Kidney epithelial cell (primary cell): ENCODE measurements around the gene TMEM139. TPM values are rescaled to one million over a fixed set of nuclear protein-coding genes. Genes with fewer than 3 reads are reported as not detected.

Experiments used
- DNase-seq: peaks from one replicate; pipeline ENCODE4 v3.0.0-alpha.2; 2010; ENCODE audit warnings: low read depth
- H3K27me3 ChIP-seq: 2 replicates; pipeline ENCODE4 v1.6.0; 2011; ENCODE audit warnings: low read length; ENCODE audit not compliant: control insufficient read depth, insufficient read depth
- H3K36me3 ChIP-seq: 2 replicates; pipeline ENCODE4 v1.5.1; 2011; ENCODE audit warnings: low read length; ENCODE audit not compliant: control insufficient read depth, insufficient read depth
- H3K4me3 ChIP-seq: 2 replicates; pipeline ENCODE4 v1.5.1; 2011; ENCODE audit warnings: low read depth, mild to moderate bottlenecking, control low read depth, low read length
- total RNA-seq: library from RNA; depleted of rRNA; stranded (reverse); fragments of >200 nt; gene quantifications from 2 replicates; pipeline ENCODE4 v1.2.3, GENCODE V29; 2015
- TF ChIP-seq, protein P1 (sequence below): IDR thresholded peaks from 2 replicates; pipeline ENCODE4 v1.5.1; 2011; ENCODE audit warnings: mild to moderate bottlenecking, moderate library complexity, low read length, control low read depth, inconsistent platforms; ENCODE audit not compliant: insufficient read depth, poor library complexity, severe bottlenecking

Gene TMEM139
- total RNA-seq, 1 donor from 2014 or later: 11.9 TPM

DNA sequence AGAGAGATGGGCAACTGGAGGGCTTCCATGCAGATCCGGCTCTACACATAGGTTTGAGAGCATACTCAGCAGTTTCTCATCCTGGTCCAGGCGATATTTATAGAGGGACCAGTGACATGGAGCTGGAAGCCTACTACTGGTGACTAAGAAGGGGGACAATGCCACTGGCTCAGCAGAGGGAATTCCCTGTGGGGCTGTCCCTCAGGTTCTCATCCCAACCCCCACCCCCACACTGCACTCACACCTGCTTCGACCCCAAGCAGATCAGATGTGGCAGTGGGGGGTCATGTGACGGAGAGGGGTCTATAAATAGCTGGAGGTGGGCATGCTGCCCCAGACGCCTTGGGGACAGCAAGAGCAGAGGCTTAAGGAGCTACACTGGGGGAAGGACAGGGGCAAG is 31.0 kb downstream of the TMEM139 start, which contains the start of gene CLCN1:
CLCN1 (plus strand) TSS at position 336 of the 400 bp plus-strand sequence. CDS start 102 bp downstream, outside the sequence.
- H3K36me3 ChIP-seq: no peaks in the 10 kb centered on the region
- TF ChIP-seq, protein P1, sequence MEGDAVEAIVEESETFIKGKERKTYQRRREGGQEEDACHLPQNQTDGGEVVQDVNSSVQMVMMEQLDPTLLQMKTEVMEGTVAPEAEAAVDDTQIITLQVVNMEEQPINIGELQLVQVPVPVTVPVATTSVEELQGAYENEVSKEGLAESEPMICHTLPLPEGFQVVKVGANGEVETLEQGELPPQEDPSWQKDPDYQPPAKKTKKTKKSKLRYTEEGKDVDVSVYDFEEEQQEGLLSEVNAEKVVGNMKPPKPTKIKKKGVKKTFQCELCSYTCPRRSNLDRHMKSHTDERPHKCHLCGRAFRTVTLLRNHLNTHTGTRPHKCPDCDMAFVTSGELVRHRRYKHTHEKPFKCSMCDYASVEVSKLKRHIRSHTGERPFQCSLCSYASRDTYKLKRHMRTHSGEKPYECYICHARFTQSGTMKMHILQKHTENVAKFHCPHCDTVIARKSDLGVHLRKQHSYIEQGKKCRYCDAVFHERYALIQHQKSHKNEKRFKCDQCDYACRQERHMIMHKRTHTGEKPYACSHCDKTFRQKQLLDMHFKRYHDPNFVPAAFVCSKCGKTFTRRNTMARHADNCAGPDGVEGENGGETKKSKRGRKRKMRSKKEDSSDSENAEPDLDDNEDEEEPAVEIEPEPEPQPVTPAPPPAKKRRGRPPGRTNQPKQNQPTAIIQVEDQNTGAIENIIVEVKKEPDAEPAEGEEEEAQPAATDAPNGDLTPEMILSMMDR: no peak
- DNase-seq: no peak
- H3K27me3 ChIP-seq: no peaks in the 10 kb centered on the region
- no peak within 1 kb of the TSS for H3K4me3 ChIP-seq

DNA sequence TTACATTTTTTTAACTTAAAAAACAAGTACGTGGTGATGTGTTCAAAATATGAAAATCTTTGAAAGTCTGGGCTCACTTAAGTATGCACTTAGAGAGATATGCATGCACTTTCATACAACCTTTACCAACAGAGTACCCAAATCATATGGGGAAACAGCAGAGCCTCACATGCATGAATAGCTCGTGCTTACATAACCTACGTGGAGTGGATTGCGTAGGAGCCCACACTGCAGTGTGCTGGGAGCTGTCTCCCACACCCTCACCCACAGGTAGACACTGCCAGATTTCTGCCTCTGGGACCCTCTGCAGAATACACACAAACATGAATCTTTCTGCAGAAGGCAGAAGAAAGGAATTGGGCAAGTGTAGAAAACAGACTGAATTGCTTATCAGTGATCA is 31.7 kb downstream of the TMEM139 start:
- DNase-seq: no peak
- H3K4me3 ChIP-seq: no peak overlapping the region
- H3K36me3 ChIP-seq: no peaks in the 10 kb centered on the region
- H3K27me3 ChIP-seq: no peaks in the 10 kb centered on the region
- TF ChIP-seq, protein P1: no peak

DNA sequence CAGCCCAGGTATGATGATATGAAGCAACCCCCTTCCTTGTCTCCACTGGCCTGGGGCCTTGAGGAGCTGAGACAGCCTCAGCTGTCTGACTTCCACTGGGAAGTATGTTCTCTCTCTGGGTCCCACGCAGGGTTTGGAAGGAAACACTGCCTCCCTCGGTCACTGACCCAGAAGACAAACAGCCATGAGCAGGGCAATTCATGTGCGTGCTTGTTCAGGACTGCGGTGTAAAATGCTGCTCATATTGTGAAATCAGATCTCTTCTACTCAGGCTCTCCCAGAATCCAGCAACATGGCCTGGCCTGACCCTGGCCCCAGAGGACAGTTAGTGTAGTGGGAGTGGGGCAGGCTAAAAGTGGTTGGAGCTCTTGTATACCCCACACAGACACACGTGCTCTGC is 33.9 kb downstream of the TMEM139 start:
- H3K4me3 ChIP-seq: no peak overlapping the region
- peaks cover 2% of the 10 kb centered on the region for H3K27me3 ChIP-seq
- H3K36me3 ChIP-seq: no peaks in the 10 kb centered on the region
- TF ChIP-seq, protein P1: no peak
- no peak for DNase-seq

DNA sequence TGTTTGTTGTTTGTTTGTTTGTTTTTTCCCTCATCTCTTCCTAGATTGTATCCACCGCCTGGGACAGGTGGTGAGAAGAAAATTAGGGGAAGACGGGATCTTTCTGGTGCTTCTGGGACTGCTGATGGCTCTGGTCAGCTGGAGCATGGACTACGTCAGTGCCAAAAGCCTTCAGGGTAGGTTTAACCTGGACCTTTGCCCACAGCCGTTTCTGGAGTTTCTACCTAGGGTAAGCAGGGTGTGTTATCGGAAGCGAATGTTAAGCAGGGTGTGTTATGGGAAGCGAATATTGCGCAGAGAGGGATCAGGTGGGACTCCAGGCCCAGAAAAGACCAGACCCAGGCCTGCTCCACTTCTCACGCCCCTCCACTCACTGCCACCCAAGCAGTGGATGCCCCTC is 35.9 kb downstream of the TMEM139 start:
- H3K36me3 ChIP-seq: no peaks in the 10 kb centered on the region
- peaks cover 2% of the 10 kb centered on the region for H3K27me3 ChIP-seq
- no peak overlapping the region for H3K4me3 ChIP-seq
- TF ChIP-seq, protein P1: no peak
- DNase-seq: no peak

DNA sequence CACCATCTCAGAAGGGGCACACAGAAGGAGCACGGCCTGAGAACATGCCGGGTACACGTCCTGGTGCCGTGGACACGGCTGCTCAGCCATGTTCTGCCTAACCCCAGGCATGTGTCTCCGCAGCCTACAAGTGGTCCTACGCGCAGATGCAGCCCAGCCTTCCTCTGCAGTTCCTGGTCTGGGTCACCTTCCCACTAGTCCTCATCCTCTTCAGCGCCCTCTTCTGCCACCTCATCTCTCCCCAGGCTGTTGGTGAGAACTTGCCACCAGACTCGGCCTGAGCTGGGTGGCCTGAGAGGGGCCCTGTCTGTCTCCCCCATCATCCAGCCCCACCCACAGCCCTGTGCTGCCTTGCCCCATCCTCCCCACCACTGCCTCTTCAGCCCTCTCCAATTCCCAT is 36.5 kb downstream of the TMEM139 start:
- Histone ChIP-seq H3K27me3 (peaks cover 2% of the 10 kb centered on the region), H3K36me3 (no peaks in the 10 kb centered on the region), H3K4me3 (no peak overlapping the region)
- TF ChIP-seq, protein P1: no peak
- DNase-seq: no peak

DNA sequence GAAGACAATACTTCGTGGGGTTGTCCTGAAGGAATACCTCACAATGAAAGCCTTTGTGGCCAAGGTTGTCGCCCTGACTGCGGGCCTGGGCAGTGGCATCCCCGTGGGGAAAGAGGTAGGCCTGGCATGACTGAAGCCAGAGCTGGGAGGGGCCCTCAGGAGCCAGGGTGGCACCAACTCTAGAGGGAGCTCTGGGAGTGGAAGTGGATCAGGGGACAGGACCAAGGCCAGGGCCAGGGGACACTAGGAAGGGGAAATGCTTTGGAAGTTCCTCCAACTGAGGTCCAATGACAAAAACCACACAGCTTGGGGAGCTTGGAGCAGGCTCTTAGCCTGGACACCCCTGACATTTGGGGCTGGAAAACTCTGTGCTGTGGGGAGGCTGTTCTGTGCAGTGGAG is 37.0 kb downstream of the TMEM139 start:
- Histone ChIP-seq H3K36me3 (no peaks in the 10 kb centered on the region), H3K4me3 (no peak overlapping the region), H3K27me3 (peaks cover 2% of the 10 kb centered on the region)
- TF ChIP-seq, protein P1: no peak
- no peak for DNase-seq
